Measurements from ENCODE around the gene OSGEP. TPM values are rescaled to one million over a fixed set of nuclear protein-coding genes. Genes with fewer than 3 reads are reported as not detected.
A peak's percentile ranks its signal among the peaks of the same experiment; 100 is the strongest.

Gene OSGEP
- total RNA-seq, 1 experiment from 2014 or later, result 50.8 TPM

DNA sequence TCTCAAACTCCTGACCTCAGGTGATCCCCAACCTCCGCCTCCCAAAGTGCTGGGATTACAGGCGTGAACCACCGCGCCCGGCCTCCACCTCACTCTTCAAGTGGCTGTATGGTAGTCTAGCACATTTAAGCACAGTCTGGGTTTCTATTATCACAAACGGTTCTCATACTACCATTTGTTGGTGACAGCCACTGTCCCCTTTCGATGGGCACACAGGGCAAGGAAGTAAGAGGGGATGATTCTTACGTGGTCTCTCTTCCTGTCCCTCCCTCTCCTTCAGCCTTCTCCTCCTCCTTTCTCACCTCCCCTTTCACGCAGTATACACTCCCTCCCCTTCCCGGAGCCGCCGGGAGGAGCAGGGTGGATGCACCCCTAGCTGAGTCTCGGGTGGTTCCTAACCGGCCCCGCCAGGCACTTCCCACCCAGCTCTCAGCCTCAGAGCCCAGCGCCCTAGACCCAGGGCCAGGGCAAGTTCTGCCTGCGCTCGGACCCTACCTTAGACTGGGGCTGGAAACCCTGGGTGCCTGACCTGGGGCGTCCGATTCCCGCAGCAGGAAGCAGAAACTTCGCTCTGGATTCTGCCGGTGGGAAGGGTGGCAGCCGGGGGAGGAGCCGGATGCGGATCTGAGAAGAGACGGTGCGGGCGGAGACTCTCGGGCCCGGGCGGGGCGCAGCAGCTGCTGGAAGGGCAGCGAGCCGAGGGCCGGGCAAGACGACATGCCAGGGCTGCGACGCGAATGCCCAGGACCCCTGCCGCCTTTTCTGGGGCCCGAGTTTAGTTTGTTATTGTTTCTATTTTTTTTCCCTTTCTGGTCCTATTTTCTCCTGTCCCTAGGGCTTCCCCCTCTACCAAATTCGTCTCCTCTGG lies 41.5 kb downstream of the OSGEP start, which contains the start of gene TEP1:
Gene TEP1, minus strand, starts transcription at position 626 of the 868 bp plus-strand sequence. CDS start 5,062 bp downstream, outside the sequence.
- no peak within 1 kb of the TSS for H3K27ac ChIP-seq (ENCODE audit: insufficient read length, low read depth, low read length)
- H3K79me2 ChIP-seq (ENCODE audit: insufficient read depth, low read length), result no peaks in the 10 kb centered on the region
- peak within 1 kb of the TSS; percentile 65 for H3K9ac ChIP-seq (ENCODE audit: extremely low read depth, insufficient read length, low read length)
- no peak within 1 kb of the TSS for H2BK15ac ChIP-seq (ENCODE audit: low read depth, low read length)
- H3K4me1 ChIP-seq (ENCODE audit: insufficient read depth, low read length), result no peaks in the 10 kb centered on the region
- no peak within 1 kb of the TSS for H2BK120ac ChIP-seq (ENCODE audit: low read depth, low read length, poor library complexity, severe bottlenecking)
- H4K5ac ChIP-seq (ENCODE audit: insufficient read length, low read depth, low read length), result no peak within 1 kb of the TSS
- H3K56ac ChIP-seq (ENCODE audit: insufficient read length, low read depth, low read length), result no peak within 1 kb of the TSS
- H3K14ac ChIP-seq (ENCODE audit: insufficient read depth, low read length), result peak within 1 kb of the TSS; percentile 74; the same call in 1 of the 2 replicates
- no peak within 1 kb of the TSS for H2BK20ac ChIP-seq (ENCODE audit: low read depth, low read length, poor library complexity, severe bottlenecking)
- no peak within 1 kb of the TSS for H3T11ph ChIP-seq (ENCODE audit: low read length)
- H3K27me3 ChIP-seq (ENCODE audit: insufficient read depth, low read length), result no peaks in the 10 kb centered on the region
- peak within 1 kb of the TSS; percentile 99 for H2AFZ ChIP-seq (ENCODE audit: low read length)
- Mint-ChIP-seq H3K36me3 (ENCODE audit: insufficient read depth in 1 of 3, low read depth in 3 of 3) (peaks cover 0 to 1% (median 0%) of the 10 kb centered on the region in 3 experiments; a peak in 1 of 7 replicates), H3K4me3 (peak within 1 kb of the TSS; percentile 78 to 91), H3K4me1 (peaks cover 21% of the 10 kb centered on the region in 2 experiments), H3K9me3 (no peaks in the 10 kb centered on the region), H3K27me3 (ENCODE audit: low read depth) (no peaks in the 10 kb centered on the region), H3K27ac (peak within 1 kb of the TSS; percentile 65 to 94 (median 73); a peak in 6 of 7 replicates)
- no peaks in the 10 kb centered on the region for H4K20me1 ChIP-seq (ENCODE audit: control insufficient read depth, insufficient read depth, insufficient read length)
- peak within 1 kb of the TSS; percentile 62 for H3K18ac ChIP-seq (ENCODE audit: insufficient read length, low read depth, low read length)
- no peaks in the 10 kb centered on the region for H3K9me3 ChIP-seq (ENCODE audit: control insufficient read depth, low read depth, low read length)
- DNase-seq, result peak; percentile 85
- H2BK12ac ChIP-seq (ENCODE audit: insufficient read length, low read depth, low read length), result no peak within 1 kb of the TSS
- no peak within 1 kb of the TSS for H3K4ac ChIP-seq (ENCODE audit: low read depth, low read length)
- no CpG with 5 or more reads among the region's 43 CpGs for WGBS (ENCODE audit: extremely low coverage, insufficient read length, low lambda C conversion rate)
- H4K8ac ChIP-seq (replicated peaks; ENCODE audit: insufficient read length, low read depth, low read length), result no peak within 1 kb of the TSS
- peaks cover 4% of the 10 kb centered on the region for H3K23me2 ChIP-seq (ENCODE audit: insufficient read length, low read depth, low read length, poor library complexity, severe bottlenecking)
- no peak within 1 kb of the TSS for H2AK5ac ChIP-seq (ENCODE audit: insufficient read length, low read length)
- H2BK5ac ChIP-seq (ENCODE audit: insufficient read length, low read length), result no peak within 1 kb of the TSS
- TF ChIP-seq, protein P1, sequence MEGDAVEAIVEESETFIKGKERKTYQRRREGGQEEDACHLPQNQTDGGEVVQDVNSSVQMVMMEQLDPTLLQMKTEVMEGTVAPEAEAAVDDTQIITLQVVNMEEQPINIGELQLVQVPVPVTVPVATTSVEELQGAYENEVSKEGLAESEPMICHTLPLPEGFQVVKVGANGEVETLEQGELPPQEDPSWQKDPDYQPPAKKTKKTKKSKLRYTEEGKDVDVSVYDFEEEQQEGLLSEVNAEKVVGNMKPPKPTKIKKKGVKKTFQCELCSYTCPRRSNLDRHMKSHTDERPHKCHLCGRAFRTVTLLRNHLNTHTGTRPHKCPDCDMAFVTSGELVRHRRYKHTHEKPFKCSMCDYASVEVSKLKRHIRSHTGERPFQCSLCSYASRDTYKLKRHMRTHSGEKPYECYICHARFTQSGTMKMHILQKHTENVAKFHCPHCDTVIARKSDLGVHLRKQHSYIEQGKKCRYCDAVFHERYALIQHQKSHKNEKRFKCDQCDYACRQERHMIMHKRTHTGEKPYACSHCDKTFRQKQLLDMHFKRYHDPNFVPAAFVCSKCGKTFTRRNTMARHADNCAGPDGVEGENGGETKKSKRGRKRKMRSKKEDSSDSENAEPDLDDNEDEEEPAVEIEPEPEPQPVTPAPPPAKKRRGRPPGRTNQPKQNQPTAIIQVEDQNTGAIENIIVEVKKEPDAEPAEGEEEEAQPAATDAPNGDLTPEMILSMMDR (conservative IDR thresholded peaks at IDR 0.05), result no peak
- no peaks in the 10 kb centered on the region for H3K79me1 ChIP-seq (ENCODE audit: insufficient read depth, low read depth, low read length, poor library complexity, severe bottlenecking)
- peak within 1 kb of the TSS; percentile 70 for H3K4me2 ChIP-seq (ENCODE audit: insufficient read depth, insufficient read length, low read length)
- no peak within 1 kb of the TSS for H3K23ac ChIP-seq (ENCODE audit: insufficient read length, low read depth, low read length)
- H4K91ac ChIP-seq (ENCODE audit: insufficient read length, low read depth, low read length), result no peak within 1 kb of the TSS
